ENCODE measurements around the gene CCDC171. TPM values are rescaled to one million over a fixed set of nuclear protein-coding genes. Genes with fewer than 3 reads are reported as not detected.

CCDC171 gene
- total RNA-seq, 2 experiments from 2014 or later: 1.2 to 1.3 TPM

- Mint-ChIP-seq H3K4me1 (no peaks in the 10 kb centered on the region), H3K9me3 (no peaks in the 10 kb centered on the region), H3K27ac (no peak overlapping the region), H3K27me3 (no peaks in the 10 kb centered on the region), H3K4me3 (no peak overlapping the region), H3K36me3 (ENCODE audit: low read depth) (no peaks in the 10 kb centered on the region)
- DNase-seq: no peak
- POLR2A ChIA-PET: no interaction called here
- CTCF ChIA-PET: no interaction called here
Measured at GRCh38 chr9:15972760-15973159, 419.9 kb downstream of the CCDC171 start.

GRCh38 chr9:15975101-15975778 is 422.4 kb downstream of the CCDC171 start:
- no peak for DNase-seq
- Mint-ChIP-seq H3K36me3 (ENCODE audit: low read depth) (no peaks in the 10 kb centered on the region), H3K27me3 (no peaks in the 10 kb centered on the region), H3K27ac (no peak overlapping the region), H3K9me3 (no peaks in the 10 kb centered on the region), H3K4me1 (no peaks in the 10 kb centered on the region), H3K4me3 (no peak overlapping the region)
- CTCF ChIA-PET: no interaction called here
- POLR2A ChIA-PET: no interaction called here

GRCh38 chr9:15977438-15977837 is 424.6 kb downstream of the CCDC171 start:
- H3K36me3 Mint-ChIP-seq (ENCODE audit: low read depth): no peaks in the 10 kb centered on the region
- ChIA-PET POLR2A (no interaction called here), CTCF (no interaction called here)
- DNase-seq: no peak
- H3K27ac Mint-ChIP-seq: no peak overlapping the region
- no peak overlapping the region for H3K4me3 Mint-ChIP-seq
- no peaks in the 10 kb centered on the region for H3K27me3 Mint-ChIP-seq
- H3K4me1 Mint-ChIP-seq: no peaks in the 10 kb centered on the region
- H3K9me3 Mint-ChIP-seq: no peaks in the 10 kb centered on the region

- Mint-ChIP-seq H3K27me3 (no peaks in the 10 kb centered on the region), H3K4me3 (no peak overlapping the region), H3K36me3 (ENCODE audit: low read depth) (no peaks in the 10 kb centered on the region), H3K4me1 (no peaks in the 10 kb centered on the region), H3K9me3 (no peaks in the 10 kb centered on the region), H3K27ac (no peak overlapping the region)
- POLR2A ChIA-PET: no interaction called here
- no peak for DNase-seq
- CTCF ChIA-PET: no interaction called here
Measured at GRCh38 chr9:15982182-15982581, 429.3 kb downstream of the CCDC171 start.

- Mint-ChIP-seq H3K27ac (no peak overlapping the region), H3K27me3 (no peaks in the 10 kb centered on the region), H3K9me3 (peaks cover 3% of the 10 kb centered on the region), H3K4me3 (no peak overlapping the region), H3K4me1 (no peaks in the 10 kb centered on the region), H3K36me3 (ENCODE audit: low read depth) (no peaks in the 10 kb centered on the region)
- CTCF ChIA-PET: no interaction called here
- DNase-seq: no peak
- POLR2A ChIA-PET: no interaction called here
Measured at GRCh38 chr9:15999422-16000339, 446.8 kb downstream of the CCDC171 start.

GRCh38 chr9:16000811-16001210 is 448.0 kb downstream of the CCDC171 start:
- H3K4me3 Mint-ChIP-seq: no peak overlapping the region
- DNase-seq: no peak
- H3K27ac Mint-ChIP-seq: no peak overlapping the region
- CTCF ChIA-PET: no interaction called here
- H3K9me3 Mint-ChIP-seq: peaks cover 3% of the 10 kb centered on the region
- H3K36me3 Mint-ChIP-seq (ENCODE audit: low read depth): no peaks in the 10 kb centered on the region
- POLR2A ChIA-PET: no interaction called here
- H3K4me1 Mint-ChIP-seq: no peaks in the 10 kb centered on the region
- H3K27me3 Mint-ChIP-seq: no peaks in the 10 kb centered on the region

- Mint-ChIP-seq H3K4me3 (no peak overlapping the region), H3K27ac (no peak overlapping the region), H3K27me3 (no peaks in the 10 kb centered on the region), H3K4me1 (no peaks in the 10 kb centered on the region), H3K9me3 (peaks cover 2% of the 10 kb centered on the region), H3K36me3 (ENCODE audit: low read depth) (no peaks in the 10 kb centered on the region)
- ChIA-PET CTCF (no interaction called here), POLR2A (no interaction called here)
- DNase-seq: no peak
Measured at GRCh38 chr9:16001856-16002255, 449.0 kb downstream of the CCDC171 start.

- H3K36me3 Mint-ChIP-seq (ENCODE audit: low read depth): no peaks in the 10 kb centered on the region
- CTCF ChIA-PET: no interaction called here
Measured at GRCh38 chr9:16002816-16003215, 450.0 kb downstream of the CCDC171 start.

GRCh38 chr9:16003785-16004184 is 450.9 kb downstream of the CCDC171 start:
- no peaks in the 10 kb centered on the region for H3K36me3 Mint-ChIP-seq (ENCODE audit: low read depth)
- no peaks in the 10 kb centered on the region for H3K9me3 Mint-ChIP-seq
- no peaks in the 10 kb centered on the region for H3K4me1 Mint-ChIP-seq
- POLR2A ChIA-PET: no interaction called here
- H3K27me3 Mint-ChIP-seq: no peaks in the 10 kb centered on the region
- H3K27ac Mint-ChIP-seq: no peak overlapping the region
- CTCF ChIA-PET: no interaction called here
- no peak for DNase-seq
- no peak overlapping the region for H3K4me3 Mint-ChIP-seq

More at GRCh38 chr9:16002816-16003215, 450.0 kb downstream of the CCDC171 start:
- POLR2A ChIA-PET: no interaction called here
- Mint-ChIP-seq H3K27me3 (no peaks in the 10 kb centered on the region), H3K9me3 (no peaks in the 10 kb centered on the region), H3K4me1 (no peaks in the 10 kb centered on the region), H3K27ac (no peak overlapping the region), H3K4me3 (no peak overlapping the region)
- DNase-seq: no peak

GRCh38 chr9:16004613-16005012 is 451.8 kb downstream of the CCDC171 start:
- H3K27me3 Mint-ChIP-seq: no peaks in the 10 kb centered on the region
- H3K4me3 Mint-ChIP-seq: no peak overlapping the region

GRCh38 chr9:16010221-16010620 is 457.4 kb downstream of the CCDC171 start:
- no peak for DNase-seq
- POLR2A ChIA-PET: no interaction called here
- no peaks in the 10 kb centered on the region for H3K27me3 Mint-ChIP-seq
- H3K27ac Mint-ChIP-seq: no peak overlapping the region
- CTCF ChIA-PET: interaction anchor here (0.6 kb wide), 1 partner anchor 979 kb away, joined by 3 read pairs; no protein-coding TSS in a partner anchor
- no peaks in the 10 kb centered on the region for H3K4me1 Mint-ChIP-seq
- H3K36me3 Mint-ChIP-seq (ENCODE audit: low read depth): no peaks in the 10 kb centered on the region
- no peak overlapping the region for H3K4me3 Mint-ChIP-seq
- H3K9me3 Mint-ChIP-seq: no peaks in the 10 kb centered on the region

More at GRCh38 chr9:16004613-16005012, 451.8 kb downstream of the CCDC171 start:
- H3K27ac Mint-ChIP-seq: no peak overlapping the region
- POLR2A ChIA-PET: no interaction called here
- no peak for DNase-seq
- no peaks in the 10 kb centered on the region for H3K4me1 Mint-ChIP-seq
- H3K36me3 Mint-ChIP-seq (ENCODE audit: low read depth): no peaks in the 10 kb centered on the region
- CTCF ChIA-PET: no interaction called here
- H3K9me3 Mint-ChIP-seq: no peaks in the 10 kb centered on the region

- H3K27ac Mint-ChIP-seq: no peak overlapping the region
- H3K4me1 Mint-ChIP-seq: no peaks in the 10 kb centered on the region
- CTCF ChIA-PET: no interaction called here
Measured at GRCh38 chr9:16012621-16013020, 459.8 kb downstream of the CCDC171 start.

GRCh38 chr9:16013366-16013765 is 460.5 kb downstream of the CCDC171 start:
- ChIA-PET CTCF (no interaction called here), POLR2A (no interaction called here)
- no peaks in the 10 kb centered on the region for H3K36me3 Mint-ChIP-seq (ENCODE audit: low read depth)
- no peaks in the 10 kb centered on the region for H3K4me1 Mint-ChIP-seq
- DNase-seq: no peak
- H3K9me3 Mint-ChIP-seq: no peaks in the 10 kb centered on the region
- no peak overlapping the region for H3K4me3 Mint-ChIP-seq
- H3K27me3 Mint-ChIP-seq: no peaks in the 10 kb centered on the region
- H3K27ac Mint-ChIP-seq: no peak overlapping the region

More at GRCh38 chr9:16012621-16013020, 459.8 kb downstream of the CCDC171 start:
- H3K27me3 Mint-ChIP-seq: no peaks in the 10 kb centered on the region
- no peak for DNase-seq
- no peaks in the 10 kb centered on the region for H3K9me3 Mint-ChIP-seq
- POLR2A ChIA-PET: no interaction called here
- no peaks in the 10 kb centered on the region for H3K36me3 Mint-ChIP-seq (ENCODE audit: low read depth)
- H3K4me3 Mint-ChIP-seq: no peak overlapping the region

Data from activated CD4-positive, alpha-beta T cell treated with anti-CD3 and anti-CD28 coated beads, Interleukin-2, amount 10 ng/mL, durations not matched to agents 7 days and 5 days (primary cell).